Endothelial cell of umbilical vein (primary cell): ENCODE data around the gene FHIP2A. TPM values are rescaled to one million over a fixed set of nuclear protein-coding genes. Genes with fewer than 3 reads are reported as not detected.

ENCODE experiments used
- BruUV-seq: library from RNA; stranded (reverse); fragments of 400-500 nt; replicated peaks from 2 replicates; lab custom pipeline; 2021; lab: Mats Ljungman, UMichigan
- CTCF ChIA-PET: fragments of 300-600, 350-600 bp; sonication (Branson Sonifier 250); formaldehyde crosslinking; loops from one replicate; lab custom pipeline; 2021; ENCODE audit warnings: antibody characterized with exemption, inconsistent platforms; lab: Charles Lee
- POLR2A ChIA-PET: fragments of 300-600, 350-600 bp; sonication (Branson Sonifier 250); formaldehyde crosslinking; loops from one replicate; lab custom pipeline; 2021; ENCODE audit warnings: antibody characterized with exemption, inconsistent platforms; lab: Charles Lee
- DNase-seq: peaks from one replicate; pipeline ENCODE4 v3.0.0-alpha.2; 2011; ENCODE audit warnings: low read depth, low spot score
- FAIRE-seq: peaks from 2 replicates; lab custom pipeline; 2011; peaks lifted over from hg19 to GRCh38; lab: Jason Lieb, UNC
- H2AFZ ChIP-seq: 2 replicates; pipeline ENCODE4 v1.6.0; 2012; ENCODE audit warnings: low read depth, low read length, control low read depth, inconsistent platforms
- H3K27ac ChIP-seq: 2 replicates; pipeline ENCODE4 v1.5.1; 2011; ENCODE audit warnings: low read depth, mild to moderate bottlenecking, control low read depth, low read length, moderate library complexity; ENCODE audit not compliant: insufficient read depth
- H3K27me3 ChIP-seq, 2 experiments: 2 replicates each; pipeline versions ENCODE4 v1.6.0 to v1.6.1; 2011; ENCODE audit warnings: low read length in 2 of 2, mixed read lengths in 1 of 2; ENCODE audit not compliant: control insufficient read depth in 2 of 2, insufficient read depth in 2 of 2
- H3K36me3 ChIP-seq, 2 experiments: 2 replicates in 1 of 2; 3 replicates in 1 of 2; pipeline ENCODE4 v1.5.1; 2011; ENCODE audit warnings: low read length in 2 of 2, mild to moderate bottlenecking in 1 of 2, moderate library complexity in 1 of 2; ENCODE audit not compliant: control insufficient read depth in 2 of 2, insufficient read depth in 2 of 2; ENCODE audit errors: extremely low read depth in 1 of 2
- H3K4me1 ChIP-seq: 3 replicates; pipeline ENCODE4 v1.5.1; 2011; ENCODE audit warnings: mild to moderate bottlenecking, low read length; ENCODE audit not compliant: control insufficient read depth, insufficient read depth; ENCODE audit errors: extremely low read depth
- H3K4me2 ChIP-seq: 2 replicates; pipeline ENCODE4 v1.6.1; 2011; ENCODE audit warnings: low read length, control low read depth, mixed read lengths; ENCODE audit not compliant: insufficient read depth
- H3K4me3 ChIP-seq, 3 experiments: fragments of 200-600 bp in 1 of 3; sonication (generic), shearing (Covaris generic) in 1 of 3; replicated peaks in 1 of 3; 2 replicates each; pipeline ENCODE4 v1.5.1; 2011 to 2016; ENCODE audit warnings: control low read depth in 3 of 3, low read length in 3 of 3, mild to moderate bottlenecking in 2 of 3, inconsistent platforms in 1 of 3, low read depth in 1 of 3, moderate library complexity in 1 of 3; ENCODE audit not compliant: insufficient read depth in 1 of 3
- H3K79me2 ChIP-seq: 2 replicates; pipeline ENCODE4 v1.6.0; 2012; ENCODE audit warnings: low read length, inconsistent platforms; ENCODE audit not compliant: control insufficient read depth, insufficient read depth
- H3K9ac ChIP-seq: replicated peaks from 2 replicates; pipeline ENCODE3; 2011; ENCODE audit warnings: low read length, control low read depth; ENCODE audit not compliant: insufficient read depth; ENCODE audit errors: extremely low read depth
- H3K9me1 ChIP-seq: replicated peaks from 3 replicates; pipeline ENCODE4 v1.6.0; 2011; ENCODE audit warnings: mild to moderate bottlenecking, low read length; ENCODE audit not compliant: control insufficient read depth, insufficient read depth; ENCODE audit errors: extremely low read depth
- H3K9me3 ChIP-seq: replicated peaks from 2 replicates; pipeline ENCODE4 v1.5.1; 2012; ENCODE audit warnings: low read length, inconsistent platforms; ENCODE audit not compliant: control insufficient read depth, insufficient read depth
- H4K20me1 ChIP-seq: replicated peaks from 2 replicates; pipeline ENCODE3; 2011; ENCODE audit warnings: mild to moderate bottlenecking, low read length; ENCODE audit not compliant: control insufficient read depth, insufficient read depth; ENCODE audit errors: extremely low read depth
- CTCF ChIP-seq, 2 donors: IDR thresholded peaks; 1 replicate in 1 of 2; 2 replicates in 1 of 2; pipeline ENCODE4 v1.5.1; 2011; ENCODE audit warnings: low read length in 2 of 2, mild to moderate bottlenecking in 2 of 2, moderate library complexity in 2 of 2, control low read depth in 1 of 2, inconsistent platforms in 1 of 2, low read depth in 1 of 2; ENCODE audit not compliant: insufficient read depth in 1 of 2; ENCODE audit errors: extremely low read depth in 1 of 2
- EZH2 ChIP-seq: IDR thresholded peaks from 2 replicates; pipeline ENCODE4 v1.6.1; 2012; ENCODE audit warnings: borderline replicate concordance, low read depth, mild to moderate bottlenecking, moderate library complexity, low read length, inconsistent platforms; ENCODE audit not compliant: severe bottlenecking
- FOS ChIP-seq: IDR thresholded peaks from 2 replicates; pipeline ENCODE4 v1.6.1; 2011; ENCODE audit warnings: mild to moderate bottlenecking, low read length, moderate library complexity, borderline replicate concordance; ENCODE audit not compliant: insufficient read depth
- GATA2 ChIP-seq: IDR thresholded peaks from 2 replicates; pipeline ENCODE4 v1.7.0; 2011; ENCODE audit warnings: low read depth, mild to moderate bottlenecking, moderate library complexity, mixed read lengths, low read length; ENCODE audit not compliant: insufficient read length, insufficient read depth
- JUN ChIP-seq: IDR thresholded peaks from 2 replicates; pipeline ENCODE4 v1.6.1; 2011; ENCODE audit warnings: borderline replicate concordance, low read depth; ENCODE audit not compliant: insufficient read length, insufficient read depth
- MAX ChIP-seq: IDR thresholded peaks from 2 replicates; pipeline ENCODE4 v1.6.1; 2011; ENCODE audit not compliant: insufficient read depth, insufficient read length
- MYC ChIP-seq: IDR thresholded peaks from one replicate; pipeline ENCODE4 v1.6.1; 2011; ENCODE audit warnings: mild to moderate bottlenecking, low read depth, low read length
- POLR2A ChIP-seq: IDR thresholded peaks from 2 replicates; pipeline ENCODE4 v1.6.1; 2012; ENCODE audit warnings: low read depth, mild to moderate bottlenecking, control low read depth, low read length
- POLR2AphosphoS5 ChIP-seq: IDR thresholded peaks from 2 replicates; pipeline ENCODE4 v1.6.1; 2012; ENCODE audit warnings: low read depth, mild to moderate bottlenecking, control low read depth, low read length, moderate library complexity; ENCODE audit not compliant: insufficient read depth
- dilution Hi-C: fragments of 300-500 bp; cut with MboI; formaldehyde crosslinking; loops from one replicate; pipeline ENCODE4 v1.15.0; 2019; ENCODE audit warnings: low sequenced_read_pairs; ENCODE audit not compliant: extremely low pct_ligation_motif_present
- intact Hi-C: fragments of 100-400 bp; cut with micrococcal nuclease; formaldehyde crosslinking; loops from one replicate; pipeline ENCODE4 v1.10.0; 2022
- polyA plus RNA-seq, 4 experiments: library from polyadenylated mRNA; depleted of rRNA in 3 of 4; stranded (reverse) in 3 of 4; unstranded in 1 of 4; fragments of >200 nt; gene quantifications; 2 replicates each; pipeline versions ENCODE4 v1.2.1 to v1.2.3, GENCODE V29; 2011 to 2012; ENCODE audit warnings: missing spikeins in 1 of 4
- total RNA-seq: library from RNA; stranded (reverse); gene quantifications from 2 replicates; pipeline ENCODE4 v1.2.3, GENCODE V29; 2021

Gene FHIP2A
- total and polyA plus RNA-seq, 2 donors (not counting 3 experiments of a cell fraction or from before 2014, with no cell fraction given) = 13.3 to 39.6 TPM

- H3K4me2 ChIP-seq = no peak overlapping the region
- H3K4me3 ChIP-seq = no peak overlapping the region
- TF ChIP-seq POLR2A = no peak
- no peak for TF ChIP-seq JUN
- TF ChIP-seq MAX = no peak
- TF ChIP-seq POLR2AphosphoS5 = no peak
- TF ChIP-seq FOS = no peak
- TF ChIP-seq MYC = no peak
- no peak for TF ChIP-seq EZH2
- TF ChIP-seq CTCF (IDR thresholded peaks at IDR 0.05; ENCODE audit: extremely low read depth in 1 of 2, insufficient read depth in 1 of 2, low read depth in 1 of 2, low read length in 2 of 2) = no peak
- TF ChIP-seq GATA2 = no peak
- no peaks in the 10 kb centered on the region for H3K4me1 ChIP-seq
- DNase-seq = no peak
- ChIA-PET POLR2A (no interaction called here), CTCF (interaction anchor here (1.0 kb wide), 1 partner anchor 29 kb away, joined by 3 read pairs; no protein-coding TSS in a partner anchor)
- H3K79me2 ChIP-seq = no peaks in the 10 kb centered on the region
- intact Hi-C loops = no loop called here
- no peak overlapping the region for H3K27ac ChIP-seq
- no peaks in the 10 kb centered on the region for H4K20me1 ChIP-seq
- H3K9ac ChIP-seq = no peak overlapping the region
- H3K9me1 ChIP-seq = no peaks in the 10 kb centered on the region
- no peak overlapping the region for H2AFZ ChIP-seq
- no peaks in the 10 kb centered on the region for H3K27me3 ChIP-seq
- no TSS peak for BruUV-seq
- FAIRE-seq = no peak
- H3K36me3 ChIP-seq = no peaks in the 10 kb centered on the region
- H3K9me3 ChIP-seq = no peaks in the 10 kb centered on the region
- dilution Hi-C loops = loop anchor here (25.0 kb wide), 1 partner anchor 229 kb away; no protein-coding TSS in a partner anchor
Observed at GRCh38 chr10:114791768-114792167, 29.8 kb upstream of the FHIP2A start.
